Bronchial epithelial cell (primary cell): Measurements from ENCODE around the gene SCD5. TPM values are rescaled to one million over a fixed set of nuclear protein-coding genes. Genes with fewer than 3 reads are reported as not detected.

ENCODE experiments used
- DNase-seq: peaks from one replicate; pipeline ENCODE4 v3.0.0-alpha.2; 2010; ENCODE audit warnings: low read depth
- FAIRE-seq: peaks from 2 replicates; lab custom pipeline; 2011; peaks lifted over from hg19 to GRCh38; lab: Jason Lieb, UNC
- H3K27me3 ChIP-seq: 2 replicates; pipeline ENCODE4 v1.5.1; 2011; ENCODE audit warnings: low read length; ENCODE audit not compliant: control insufficient read depth, insufficient read depth
- H3K36me3 ChIP-seq: 2 replicates; pipeline ENCODE4 v1.5.1; 2011; ENCODE audit warnings: low read length; ENCODE audit not compliant: control insufficient read depth, insufficient read depth
- H3K4me3 ChIP-seq: 2 replicates; pipeline ENCODE4 v1.5.1; 2011; ENCODE audit warnings: mild to moderate bottlenecking, low read depth, low read length, control low read depth
- total RNA-seq: library from RNA; depleted of rRNA; stranded (reverse); fragments of >200 nt; gene quantifications from 2 replicates; pipeline ENCODE4 v1.2.1, GENCODE V29; 2014
- TF ChIP-seq, protein P1 (sequence below): IDR thresholded peaks from 2 replicates; pipeline ENCODE4 v1.5.1; 2011; ENCODE audit warnings: mild to moderate bottlenecking, moderate library complexity, low read length, control low read depth, inconsistent platforms; ENCODE audit not compliant: insufficient read depth, severe bottlenecking

SCD5 gene
- total RNA-seq, 1 donor from 2014 or later, result 1.3 TPM

DNA sequence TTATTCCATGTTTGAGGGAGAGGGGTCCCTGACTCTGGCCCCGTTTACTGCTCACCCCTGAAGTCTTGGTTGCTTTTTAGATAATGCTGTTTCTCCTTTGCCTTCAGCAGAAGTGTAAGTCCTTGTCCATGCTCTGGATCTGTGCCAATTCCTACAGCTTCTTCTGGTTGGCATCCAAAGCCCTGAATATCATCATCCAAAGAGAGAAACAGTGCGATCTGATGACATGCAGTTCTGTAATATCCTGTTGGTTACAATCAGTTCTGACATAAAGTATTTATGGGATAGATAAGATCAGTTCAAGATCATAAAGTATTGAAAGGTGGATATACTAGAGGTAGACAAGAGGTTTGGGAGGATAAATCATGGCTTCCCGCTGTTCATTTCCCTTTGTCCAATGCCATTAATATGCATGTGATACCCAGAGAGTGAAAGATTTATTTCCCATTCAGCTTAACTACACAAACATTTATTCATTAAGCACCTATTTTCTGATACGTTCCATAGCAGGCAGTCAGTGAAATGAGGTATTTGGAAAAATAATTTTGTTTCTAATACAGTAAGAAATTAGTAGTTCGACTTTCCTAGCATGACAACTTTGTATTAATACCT, 183.7 kb downstream of the SCD5 start:
- DNase-seq (no peak), FAIRE-seq (no peak)
- Histone ChIP-seq H3K4me3 (no peak overlapping the region), H3K27me3 (peaks cover 2% of the 10 kb centered on the region), H3K36me3 (no peaks in the 10 kb centered on the region)
- TF ChIP-seq, protein P1, sequence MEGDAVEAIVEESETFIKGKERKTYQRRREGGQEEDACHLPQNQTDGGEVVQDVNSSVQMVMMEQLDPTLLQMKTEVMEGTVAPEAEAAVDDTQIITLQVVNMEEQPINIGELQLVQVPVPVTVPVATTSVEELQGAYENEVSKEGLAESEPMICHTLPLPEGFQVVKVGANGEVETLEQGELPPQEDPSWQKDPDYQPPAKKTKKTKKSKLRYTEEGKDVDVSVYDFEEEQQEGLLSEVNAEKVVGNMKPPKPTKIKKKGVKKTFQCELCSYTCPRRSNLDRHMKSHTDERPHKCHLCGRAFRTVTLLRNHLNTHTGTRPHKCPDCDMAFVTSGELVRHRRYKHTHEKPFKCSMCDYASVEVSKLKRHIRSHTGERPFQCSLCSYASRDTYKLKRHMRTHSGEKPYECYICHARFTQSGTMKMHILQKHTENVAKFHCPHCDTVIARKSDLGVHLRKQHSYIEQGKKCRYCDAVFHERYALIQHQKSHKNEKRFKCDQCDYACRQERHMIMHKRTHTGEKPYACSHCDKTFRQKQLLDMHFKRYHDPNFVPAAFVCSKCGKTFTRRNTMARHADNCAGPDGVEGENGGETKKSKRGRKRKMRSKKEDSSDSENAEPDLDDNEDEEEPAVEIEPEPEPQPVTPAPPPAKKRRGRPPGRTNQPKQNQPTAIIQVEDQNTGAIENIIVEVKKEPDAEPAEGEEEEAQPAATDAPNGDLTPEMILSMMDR, result no peak

DNA sequence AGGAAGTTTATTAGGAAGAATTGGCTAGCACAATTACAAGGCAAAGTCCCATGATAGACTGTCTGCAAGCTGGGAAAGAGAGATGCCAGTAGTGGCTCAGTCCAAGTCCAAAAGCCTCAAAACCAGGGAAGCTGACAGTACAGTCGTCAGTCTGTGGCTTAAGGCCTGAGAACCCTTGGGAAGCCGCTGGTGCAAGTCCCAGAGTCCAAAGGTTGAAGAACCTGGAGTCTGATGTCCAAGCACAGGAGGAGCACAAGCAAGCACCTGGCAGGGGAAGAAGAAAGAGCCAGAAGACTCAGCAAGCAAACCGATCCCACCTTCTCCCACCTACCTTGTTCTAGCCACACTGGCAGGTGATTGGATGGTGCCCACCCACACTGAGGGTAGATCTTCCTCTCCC, 185.5 kb downstream of the SCD5 start:
- H3K4me3 ChIP-seq, result no peak overlapping the region

DNA sequence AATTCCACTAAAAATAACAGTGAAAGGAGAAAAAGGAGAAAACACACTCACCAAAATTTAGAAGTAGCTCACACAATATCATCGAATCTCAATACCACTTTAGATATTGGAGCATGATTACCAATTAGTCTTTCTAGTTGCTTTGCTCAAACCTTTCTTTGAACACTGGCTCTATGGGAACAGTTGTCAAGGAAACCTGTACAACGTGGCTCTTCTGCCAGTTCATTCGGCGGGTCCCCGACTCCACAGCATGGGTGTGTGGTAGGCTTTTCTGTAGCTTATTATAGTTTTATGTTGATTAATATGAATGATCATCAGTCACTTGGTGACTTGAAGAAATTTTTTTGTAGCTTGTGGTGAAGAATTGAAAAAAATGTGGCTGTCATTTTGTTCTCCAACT, 186.6 kb downstream of the SCD5 start:
- H3K27me3 ChIP-seq, result peaks cover 2% of the 10 kb centered on the region
- FAIRE-seq (no peak), DNase-seq (no peak)

More for the DNA sequence above, 185.5 kb downstream of the SCD5 start:
- Histone ChIP-seq H3K36me3 (no peaks in the 10 kb centered on the region), H3K27me3 (peaks cover 2% of the 10 kb centered on the region)
- DNase-seq (no peak), FAIRE-seq (no peak)
- TF ChIP-seq, protein P1, result no peak

DNA sequence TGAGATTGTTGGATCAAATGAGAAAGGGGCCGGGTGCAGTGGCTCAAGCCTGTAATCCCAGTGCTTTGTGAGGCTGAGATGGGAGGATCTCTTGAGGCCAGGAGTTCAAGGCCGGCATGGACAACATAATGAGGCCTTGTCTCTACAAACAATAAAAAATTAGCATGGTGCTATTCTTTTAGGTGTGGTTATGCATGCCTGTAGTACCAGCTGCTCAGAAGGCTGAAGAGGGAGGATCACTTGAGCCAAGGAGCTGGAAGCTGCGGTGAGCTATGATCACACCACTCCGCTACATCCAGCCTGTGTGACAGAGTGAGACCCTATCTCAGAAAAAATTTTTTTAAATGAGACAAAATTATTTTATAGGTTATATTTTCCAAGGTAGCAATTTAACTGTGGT, 187.1 kb downstream of the SCD5 start:
- TF ChIP-seq, protein P1, result no peak
- no peak for DNase-seq
- FAIRE-seq, result no peak
- H3K27me3 ChIP-seq, result peaks cover 2% of the 10 kb centered on the region
- no peak overlapping the region for H3K4me3 ChIP-seq
- H3K36me3 ChIP-seq, result no peaks in the 10 kb centered on the region

More for the DNA sequence above, 186.6 kb downstream of the SCD5 start:
- TF ChIP-seq, protein P1, result no peak
- H3K4me3 ChIP-seq, result no peak overlapping the region
- H3K36me3 ChIP-seq, result no peaks in the 10 kb centered on the region

DNA sequence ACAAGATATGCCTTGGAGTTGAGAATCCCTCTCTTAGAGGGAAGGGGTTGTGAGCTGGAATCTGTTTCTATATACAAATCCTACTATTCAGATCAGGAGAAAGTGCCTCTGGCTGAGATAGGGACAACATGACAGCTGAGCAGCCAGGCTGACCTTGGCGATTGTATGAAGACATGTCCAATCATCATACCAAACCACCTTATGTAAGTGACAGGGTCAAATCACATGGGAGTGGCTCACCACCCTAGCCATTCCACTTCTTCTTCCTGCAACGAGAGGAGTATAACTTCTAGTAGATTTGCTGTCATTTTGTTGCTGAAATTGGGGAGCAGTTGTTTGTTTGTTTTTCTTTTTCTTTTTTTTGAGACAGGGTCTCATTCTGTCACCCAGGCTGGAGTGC, 188.6 kb downstream of the SCD5 start:
- FAIRE-seq (peak; percentile 64), DNase-seq (no peak)
- Histone ChIP-seq H3K27me3 (peaks cover 2% of the 10 kb centered on the region), H3K4me3 (no peak overlapping the region), H3K36me3 (no peaks in the 10 kb centered on the region)
- TF ChIP-seq, protein P1, result no peak

DNA sequence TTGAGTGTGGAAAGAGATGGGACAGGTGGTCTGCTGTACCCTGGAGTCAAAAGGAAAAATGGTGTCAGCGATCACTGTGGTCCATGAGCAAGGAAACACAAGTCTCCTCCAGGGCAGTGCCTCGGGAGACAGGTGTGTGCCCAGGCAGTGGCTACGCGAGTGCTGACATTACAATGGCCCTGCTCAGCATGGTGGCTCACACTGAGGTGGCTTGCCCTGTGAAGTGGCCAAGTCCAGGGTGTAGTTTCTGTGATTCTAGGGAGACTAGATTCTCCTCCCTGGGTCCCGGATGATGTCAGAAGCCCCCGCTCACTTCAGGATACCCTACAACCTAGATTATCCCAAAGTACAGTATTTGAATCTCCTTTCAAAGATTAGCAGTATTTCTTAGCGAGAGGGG, 192.0 kb downstream of the SCD5 start:
- TF ChIP-seq, protein P1, result no peak
- H3K4me3 ChIP-seq, result no peak overlapping the region
- H3K36me3 ChIP-seq, result no peaks in the 10 kb centered on the region
- DNase-seq (no peak), FAIRE-seq (no peak)
- no peaks in the 10 kb centered on the region for H3K27me3 ChIP-seq
